ENCODE measurements around the gene LRRC3.

The LRRC3 gene

GRCh38 chr21:44439211-44439600 lies 16.1 kb upstream of the LRRC3 start:
- in situ Hi-C loops (cut with HindIII; ENCODE audit: low sequenced_read_pairs), result no loop called here
- DNase-seq (ENCODE audit: low read depth, low spot score), result no peak
- no peak overlapping the region for H3K4me3 ChIP-seq (ENCODE audit: low read depth, low read length)
- TF ChIP-seq CTCF (IDR thresholded peaks at IDR 0.05; ENCODE audit: low read depth, low read length), result no peak

- no peak for DNase-seq (ENCODE audit: low read depth, low spot score)
- H3K4me3 ChIP-seq (ENCODE audit: low read depth, low read length), result no peak overlapping the region
- in situ Hi-C loops (cut with HindIII; ENCODE audit: low sequenced_read_pairs), result no loop called here
- no peak for TF ChIP-seq CTCF (IDR thresholded peaks at IDR 0.05; ENCODE audit: low read depth, low read length)
Measured at GRCh38 chr21:44440241-44441040, 14.9 kb upstream of the LRRC3 start.

- DNase-seq (ENCODE audit: low read depth, low spot score), result no peak
- TF ChIP-seq CTCF (IDR thresholded peaks at IDR 0.05; ENCODE audit: low read depth, low read length), result no peak
- in situ Hi-C loops (cut with HindIII; ENCODE audit: low sequenced_read_pairs), result no loop called here
- H3K4me3 ChIP-seq (ENCODE audit: low read depth, low read length), result no peak overlapping the region
Measured at GRCh38 chr21:44441041-44441400, 14.3 kb upstream of the LRRC3 start.

- no peak for TF ChIP-seq CTCF (IDR thresholded peaks at IDR 0.05; ENCODE audit: low read depth, low read length)
- no peak for DNase-seq (ENCODE audit: low read depth, low spot score)
- no peak overlapping the region for H3K4me3 ChIP-seq (ENCODE audit: low read depth, low read length)
- in situ Hi-C loops (cut with HindIII; ENCODE audit: low sequenced_read_pairs), result no loop called here
Measured at GRCh38 chr21:44441581-44442265, 13.6 kb upstream of the LRRC3 start.

- H3K4me3 ChIP-seq (ENCODE audit: low read depth, low read length), result no peak overlapping the region
- TF ChIP-seq CTCF (IDR thresholded peaks at IDR 0.05; ENCODE audit: low read depth, low read length), result no peak
- DNase-seq (ENCODE audit: low read depth, low spot score), result no peak
- in situ Hi-C loops (cut with HindIII; ENCODE audit: low sequenced_read_pairs), result no loop called here
Measured at GRCh38 chr21:44442266-44443125, 12.8 kb upstream of the LRRC3 start.

GRCh38 chr21:44443291-44443890 lies 11.9 kb upstream of the LRRC3 start:
- no peak overlapping the region for H3K4me3 ChIP-seq (ENCODE audit: low read depth, low read length)
- in situ Hi-C loops (cut with HindIII; ENCODE audit: low sequenced_read_pairs), result no loop called here
- no peak for DNase-seq (ENCODE audit: low read depth, low spot score)
- no peak for TF ChIP-seq CTCF (IDR thresholded peaks at IDR 0.05; ENCODE audit: low read depth, low read length)
